ENCODE measurements around the gene ZDHHC18.
"Not testable (repeated sequence)": the region's sequence is repeated elsewhere in the genome, so short reads cannot be mapped to it uniquely, and the experiment has no call there.

Gene ZDHHC18

GRCh38 chr1:26832249-26832960, 5.9 kb downstream of the ZDHHC18 start:
- DNase-seq (ENCODE audit: low spot score) = no peak

GRCh38 chr1:26833432-26834405, 7.2 kb downstream of the ZDHHC18 start:
- no peak for DNase-seq (ENCODE audit: low spot score)

- DNase-seq (ENCODE audit: low spot score) = not testable (repeated sequence)
These were observed 11.2 kb downstream of the ZDHHC18 start for GRCh38 chr1:26837665-26838064.

- DNase-seq (ENCODE audit: low spot score) = no peak
These were observed 12.2 kb downstream of the ZDHHC18 start for GRCh38 chr1:26838474-26839338.

- no peak for DNase-seq (ENCODE audit: low spot score)
These were observed 12.8 kb downstream of the ZDHHC18 start for GRCh38 chr1:26839339-26839722.

GRCh38 chr1:26839779-26840178, 13.3 kb downstream of the ZDHHC18 start:
- no peak for DNase-seq (ENCODE audit: low spot score)

- DNase-seq (ENCODE audit: low spot score) = no peak
These were observed 18.1 kb downstream of the ZDHHC18 start for GRCh38 chr1:26844424-26845196.

GRCh38 chr1:26847826-26848225, 21.3 kb downstream of the ZDHHC18 start:
- not testable (repeated sequence) for DNase-seq (ENCODE audit: low spot score)

- DNase-seq (ENCODE audit: low spot score) = no peak
These were observed 22.0 kb downstream of the ZDHHC18 start for GRCh38 chr1:26848499-26848898.

GRCh38 chr1:26848941-26849774, 22.7 kb downstream of the ZDHHC18 start:
- no peak for DNase-seq (ENCODE audit: low spot score)

- DNase-seq (ENCODE audit: low spot score) = no peak
These were observed 24.7 kb downstream of the ZDHHC18 start for GRCh38 chr1:26851106-26851684.

GRCh38 chr1:26852701-26853100, 26.2 kb downstream of the ZDHHC18 start:
- no peak for DNase-seq (ENCODE audit: low spot score)

GRCh38 chr1:26853156-26853555, 26.7 kb downstream of the ZDHHC18 start:
- peak; percentile 93 for DNase-seq (ENCODE audit: low spot score)

GRCh38 chr1:26853600-26853999, 27.1 kb downstream of the ZDHHC18 start:
- DNase-seq (ENCODE audit: low spot score) = no peak

- DNase-seq (ENCODE audit: low spot score) = no peak
These were observed 28.4 kb downstream of the ZDHHC18 start for GRCh38 chr1:26854906-26855305.

- no peak for DNase-seq (ENCODE audit: low spot score)
These were observed 29.1 kb downstream of the ZDHHC18 start for GRCh38 chr1:26855636-26856035.

GRCh38 chr1:26856181-26856580, 29.7 kb downstream of the ZDHHC18 start:
- DNase-seq (ENCODE audit: low spot score) = no peak

GRCh38 chr1:26856604-26857469, 30.3 kb downstream of the ZDHHC18 start:
- no peak for DNase-seq (ENCODE audit: low spot score)

- DNase-seq (ENCODE audit: low spot score) = no peak
These were observed 31.1 kb downstream of the ZDHHC18 start for GRCh38 chr1:26857473-26858060.

Data from HuH-7 (cell line).